Small intestine (tissue), 7 donors: Measurements from ENCODE around the gene NTN3. TPM values are rescaled to one million over a fixed set of nuclear protein-coding genes. Genes with fewer than 3 reads are reported as not detected.

Experiments
- DNase-seq, 2 donors: peaks; one replicate each; pipeline versions ENCODE4 v3.0.0 to v3.0.0-alpha.2; 2013
- FAIRE-seq: peaks from 2 replicates; lab custom pipeline; 2012; peaks lifted over from hg19 to GRCh38; lab: Jason Lieb, UNC
- H3K27ac ChIP-seq, 3 donors: one replicate each; pipeline ENCODE4 v1.5.1; 2013; ENCODE audit warnings: low read length in 2 of 3, mild to moderate bottlenecking in 2 of 3, control low read depth in 1 of 3, inconsistent platforms in 1 of 3, low read depth in 1 of 3, moderate library complexity in 1 of 3
- H3K27me3 ChIP-seq, 3 donors: one replicate each; pipeline ENCODE4 v1.6.1; 2013; ENCODE audit warnings: low read length in 3 of 3, inconsistent platforms in 1 of 3; ENCODE audit not compliant: control insufficient read depth in 3 of 3, insufficient read depth in 3 of 3
- H3K36me3 ChIP-seq, 3 donors: one replicate each; pipeline ENCODE4 v1.6.1; 2013; ENCODE audit warnings: low read length in 3 of 3, inconsistent platforms in 1 of 3, low read depth in 1 of 3, mild to moderate bottlenecking in 1 of 3, moderate library complexity in 1 of 3; ENCODE audit not compliant: control insufficient read depth in 3 of 3, insufficient read depth in 2 of 3
- H3K4me1 ChIP-seq, 3 donors: one replicate each; pipeline ENCODE4 v1.6.1; 2013; ENCODE audit warnings: low read length in 2 of 3, inconsistent platforms in 1 of 3, low read depth in 1 of 3, mild to moderate bottlenecking in 1 of 3, moderate library complexity in 1 of 3; ENCODE audit not compliant: control insufficient read depth in 3 of 3, insufficient read depth in 2 of 3
- H3K4me3 ChIP-seq, 3 donors: one replicate each; pipeline ENCODE4 v1.5.1; 2013; ENCODE audit warnings: low read length in 3 of 3, control low read depth in 1 of 3, inconsistent platforms in 1 of 3, low read depth in 1 of 3, mild to moderate bottlenecking in 1 of 3, moderate library complexity in 1 of 3
- H3K9me3 ChIP-seq, 2 donors: one replicate each; pipeline ENCODE4 v1.6.1; 2013; ENCODE audit warnings: low read depth in 1 of 2, low read length in 1 of 2; ENCODE audit not compliant: control insufficient read depth in 2 of 2, insufficient read depth in 1 of 2
- WGBS, 3 donors: extraction: QIAGEN DNeasy Blood & Tissue Kit; methylation state at CpG; one replicate each; pipeline ENCODE4 v1.1.7; 2013; 5-methylcytosine and 5-hydroxymethylcytosine counted together
- polyA plus RNA-seq, 4 donors: library from polyadenylated mRNA; stranded (reverse) in 3 of 4; unstranded in 1 of 4; fragments of 200-250 nt in 3 of 4; fragments of 120-200 nt in 1 of 4; gene quantifications; one replicate each; pipeline versions ENCODE4 v1.2.1 to v1.2.3, GENCODE V29; 2013
- donor health status: healthy with polysubstance abuse.
- donor health status: control.
- donor health status: control.
- donor health status: Bipolar disorder and iron deficiency.
- donor health status: healthy.

The NTN3 gene
- polyA plus RNA-seq, 4 donors, result 0.04 to 0.74 TPM; not detected in 2

DNA sequence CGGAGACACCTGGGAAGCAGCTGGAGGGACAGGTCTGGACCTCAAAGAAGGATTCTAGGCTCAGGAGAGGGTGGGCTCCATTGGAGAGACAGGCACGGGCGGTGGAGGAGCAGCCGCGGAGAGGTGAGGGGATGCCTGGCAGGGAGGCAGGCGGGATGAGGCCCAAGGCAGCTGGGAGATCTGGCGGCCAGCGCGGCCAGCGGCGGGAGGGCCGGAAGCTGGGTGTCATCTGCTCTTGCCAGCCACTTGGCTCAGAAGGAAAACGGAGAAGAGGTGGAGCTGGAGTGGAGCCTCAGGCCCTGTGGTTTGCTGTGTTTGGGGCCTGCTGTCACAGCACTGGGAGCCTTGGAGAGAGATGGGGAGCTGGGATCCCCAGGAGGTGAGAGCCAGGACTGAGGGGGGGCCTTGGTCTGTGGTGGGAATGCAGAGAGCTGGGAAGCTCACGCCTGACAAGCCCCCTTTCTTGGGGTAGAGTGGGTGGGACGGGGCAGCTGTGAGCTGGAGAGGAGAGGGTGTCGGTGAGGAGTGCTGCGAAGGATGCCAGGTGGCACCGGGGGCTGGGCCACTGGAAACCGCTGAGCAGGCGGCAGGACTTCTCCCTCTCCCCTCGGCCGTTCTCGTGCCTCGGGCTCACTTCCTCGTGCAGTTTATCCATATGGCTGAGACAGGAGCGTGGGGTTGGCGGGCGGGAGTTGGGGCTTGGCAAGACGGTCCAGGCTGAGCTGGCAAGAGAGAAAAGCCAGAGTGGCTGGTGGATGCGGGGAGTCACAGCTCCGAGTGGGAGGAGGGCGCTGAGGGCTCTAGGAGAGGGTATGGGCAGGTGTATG is 11.8 kb downstream of the NTN3 start:
- Histone ChIP-seq H3K4me3 (no peak overlapping the region), H3K4me1 (peaks cover 0 to 34% (median 0%) of the 10 kb centered on the region in 3 donors), H3K36me3 (peaks cover 0 to 51% (median 0%) of the 10 kb centered on the region in 3 donors), H3K27ac (no peak overlapping the region), H3K27me3 (no peaks in the 10 kb centered on the region), H3K9me3 (no peaks in the 10 kb centered on the region)
- DNase-seq, result no peak
- WGBS, 3 donors, result 61 to 87% (median 74%) methylated on average over 30 to 32 of the region's 32 CpGs
- FAIRE-seq, result no peak

DNA sequence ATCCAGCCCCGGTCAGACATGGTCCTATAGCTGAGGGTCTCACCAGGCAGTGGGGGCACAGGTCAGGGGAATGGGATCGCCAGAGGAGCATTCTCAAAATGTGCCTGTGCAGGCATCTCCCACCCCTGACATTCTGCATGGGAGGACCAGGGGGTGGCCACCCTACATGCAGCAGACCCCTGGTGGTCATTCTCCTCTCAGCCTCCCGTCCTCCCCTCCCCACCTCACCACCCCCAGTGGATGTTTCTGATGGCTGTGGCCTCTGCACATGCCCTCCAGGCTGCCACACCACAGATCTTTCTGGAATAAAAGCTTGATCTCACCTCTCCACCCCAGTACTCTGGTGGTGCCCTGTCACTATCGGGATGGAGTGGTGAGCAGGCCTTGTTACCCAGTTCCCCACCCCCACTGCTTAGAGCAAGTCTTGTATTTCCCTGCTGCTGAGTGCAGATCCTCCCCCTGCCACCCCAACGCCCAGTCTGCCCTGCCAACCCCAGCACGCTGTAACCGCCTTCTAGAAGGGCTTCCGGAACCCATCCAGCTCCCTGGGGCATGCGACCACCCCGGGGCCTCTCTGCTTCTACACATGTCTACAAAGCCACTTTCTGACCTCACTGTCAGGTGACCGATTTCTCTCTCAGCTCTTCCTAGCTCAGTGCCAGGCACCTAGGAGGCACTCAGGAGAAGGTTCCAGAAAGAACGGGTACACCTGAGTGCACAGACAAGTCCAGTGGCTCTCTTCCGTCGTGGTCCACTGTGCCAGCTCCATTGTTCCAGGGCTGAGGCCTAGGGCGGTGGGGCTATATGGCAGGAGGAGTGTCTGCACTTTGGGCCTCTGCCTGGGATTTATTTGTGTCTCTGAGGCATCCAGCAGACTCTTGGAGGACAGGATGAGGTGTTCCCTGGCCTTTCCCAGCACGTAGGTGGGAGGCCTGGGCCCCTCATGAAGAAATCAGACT is 13.1 kb downstream of the NTN3 start:
- Histone ChIP-seq H3K4me1 (peaks cover 0 to 37% (median 0%) of the 10 kb centered on the region in 3 donors), H3K27ac (no peak overlapping the region), H3K9me3 (no peaks in the 10 kb centered on the region), H3K27me3 (no peaks in the 10 kb centered on the region), H3K4me3 (no peak overlapping the region), H3K36me3 (peaks cover 0 to 47% (median 0%) of the 10 kb centered on the region in 3 donors)
- FAIRE-seq (no peak), DNase-seq (no peak)
- WGBS, 3 donors, result 93 to 94% (median 94%) methylated on average over 16 of the region's 16 CpGs

DNA sequence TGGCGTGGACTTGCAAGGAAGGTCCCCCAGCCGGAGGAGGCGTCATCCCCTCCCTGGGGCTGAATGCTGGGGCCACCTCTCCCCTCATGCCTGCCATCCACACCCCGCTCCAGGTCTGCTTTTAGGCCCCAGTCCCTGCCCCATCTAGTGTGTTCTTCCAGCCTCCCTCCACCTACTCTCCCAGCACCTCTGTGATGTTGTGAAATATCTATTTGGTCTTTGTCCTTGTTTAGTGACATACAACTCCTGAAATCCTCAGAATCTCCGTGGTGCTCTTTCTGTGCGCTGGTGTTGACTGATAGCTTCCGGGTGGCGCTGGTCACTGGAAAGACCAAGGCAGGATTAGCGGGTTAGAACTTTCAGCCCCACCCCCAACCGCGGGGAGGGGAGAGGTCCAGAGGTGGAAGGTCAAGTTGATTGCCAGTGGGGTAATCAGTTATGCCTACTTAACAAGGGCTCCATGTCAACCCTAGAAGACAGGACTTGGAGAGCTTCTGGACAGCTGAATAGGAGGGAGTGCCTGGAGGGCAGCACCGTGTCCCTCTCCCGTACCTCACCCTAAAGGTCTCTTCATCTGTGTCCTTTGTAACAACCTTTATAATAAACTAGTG is 13.9 kb downstream of the NTN3 start:
- WGBS, 3 donors, result 73 to 83% (median 80%) methylated on average over 13 of the region's 13 CpGs
- H3K4me3 ChIP-seq, result no peak overlapping the region
- peaks cover 0 to 37% (median 0%) of the 10 kb centered on the region in 3 donors for H3K4me1 ChIP-seq
- no peak overlapping the region for H3K27ac ChIP-seq
- DNase-seq (peak in 1 of 2 donors; percentile 55), FAIRE-seq (no peak)
- H3K9me3 ChIP-seq, result no peaks in the 10 kb centered on the region
- peaks cover 0 to 48% (median 0%) of the 10 kb centered on the region in 3 donors for H3K36me3 ChIP-seq
- no peaks in the 10 kb centered on the region for H3K27me3 ChIP-seq

DNA sequence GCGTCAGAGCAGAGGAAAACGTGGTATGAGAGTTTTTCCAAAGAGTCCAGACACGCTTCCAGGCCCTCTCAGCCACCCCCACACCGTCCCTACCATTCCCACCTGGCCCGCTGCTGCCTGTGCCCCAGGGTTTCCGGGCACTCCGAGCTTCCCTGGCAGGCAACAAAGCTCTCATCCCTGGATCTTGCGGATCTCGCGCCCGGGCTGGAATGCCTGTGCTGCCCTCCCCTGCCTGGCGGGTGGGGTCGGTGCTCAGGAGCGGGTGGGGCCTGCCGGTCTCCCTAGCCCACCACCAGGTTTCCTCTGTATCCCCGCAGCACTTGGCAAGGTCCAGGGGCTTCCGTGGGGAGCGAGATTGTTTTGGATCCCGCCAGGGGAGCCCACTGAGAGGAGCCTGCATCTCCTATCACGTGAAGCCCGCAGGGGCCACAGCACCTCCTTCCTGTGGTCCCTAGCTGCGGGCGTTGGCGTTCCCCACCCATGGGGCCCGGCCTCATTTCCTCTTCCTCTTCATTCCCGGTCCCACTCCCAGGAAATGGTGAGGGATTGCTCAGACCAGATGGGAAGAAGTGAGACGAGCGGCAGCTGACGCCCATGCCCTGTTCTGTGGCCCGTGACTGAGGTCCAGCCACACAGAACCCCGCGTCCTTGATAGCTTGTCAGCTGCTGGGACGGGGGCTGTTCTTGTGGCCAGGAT is 14.9 kb downstream of the NTN3 start:
- Histone ChIP-seq H3K9me3 (no peaks in the 10 kb centered on the region), H3K4me3 (no peak overlapping the region), H3K36me3 (peaks cover 0 to 53% (median 2%) of the 10 kb centered on the region in 3 donors), H3K27ac (no peak overlapping the region), H3K27me3 (no peaks in the 10 kb centered on the region), H3K4me1 (peaks cover 0 to 37% (median 0%) of the 10 kb centered on the region in 3 donors)
- WGBS, 3 donors, result 84 to 90% (median 85%) methylated on average over 31 to 33 of the region's 33 CpGs
- DNase-seq, result no peak
- no peak for FAIRE-seq

DNA sequence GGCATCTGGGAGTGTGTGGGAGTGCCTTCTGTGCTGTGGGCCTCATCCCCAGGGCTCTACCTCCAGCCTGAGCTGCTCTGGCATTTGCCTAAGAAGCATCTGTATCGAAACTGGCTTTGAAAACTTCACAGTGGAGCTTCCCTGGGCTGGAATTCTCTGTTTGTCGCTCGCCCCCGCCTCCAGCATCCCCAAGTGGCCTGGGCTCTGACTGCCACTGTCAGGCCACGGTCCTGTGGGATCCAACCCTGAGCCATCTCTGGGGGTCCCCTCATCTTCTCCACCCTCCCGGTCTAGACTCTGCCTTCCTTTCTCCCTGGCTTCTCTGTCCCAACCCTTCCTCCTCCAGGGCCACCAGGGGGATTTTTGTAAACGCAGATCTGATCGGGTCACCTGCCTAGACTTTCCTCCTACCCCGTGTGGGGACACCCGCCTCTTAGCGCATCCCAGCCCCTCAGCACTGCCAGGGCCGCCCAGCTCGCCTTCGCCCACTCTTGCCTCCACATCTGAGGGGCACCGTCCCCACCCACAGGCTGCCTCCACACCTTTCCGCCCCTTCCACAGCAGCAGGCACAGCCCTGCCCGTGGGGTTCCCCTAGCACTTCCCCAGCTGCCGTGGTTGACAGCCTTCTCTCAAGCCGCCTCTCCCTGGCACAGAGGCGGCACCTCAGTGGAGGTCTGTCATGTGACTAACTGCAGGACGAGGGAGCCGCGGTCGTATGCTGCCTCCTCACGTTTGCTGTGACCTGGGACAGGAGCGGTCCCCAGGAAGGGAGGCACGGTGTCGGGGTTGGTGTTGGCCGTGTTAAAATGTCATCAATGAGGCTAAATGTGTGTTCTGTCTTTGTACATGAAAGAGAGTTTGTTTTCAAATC is 15.8 kb downstream of the NTN3 start:
- no peak overlapping the region for H3K27ac ChIP-seq

DNA sequence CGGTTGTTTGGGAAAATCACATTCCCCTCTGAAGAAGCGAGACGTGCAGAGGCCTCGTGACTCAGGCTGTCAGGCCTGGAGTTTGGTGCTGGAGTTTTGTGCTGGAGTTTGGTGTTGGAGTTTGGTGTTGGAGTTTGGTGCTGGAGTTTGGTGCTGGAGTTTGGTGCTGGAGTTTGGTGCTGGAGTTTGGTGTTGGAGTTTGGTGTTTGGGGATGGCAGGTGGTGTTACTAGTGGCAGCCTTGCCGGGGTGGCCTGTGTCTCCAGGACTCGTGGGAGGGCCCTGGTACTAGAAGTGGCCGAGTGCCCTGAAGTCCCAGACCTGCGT is 16.4 kb downstream of the NTN3 start:
- FAIRE-seq, result no peak
- no peak overlapping the region for H3K27ac ChIP-seq
- H3K4me3 ChIP-seq, result no peak overlapping the region
- H3K36me3 ChIP-seq, result peaks cover 0 to 44% (median 2%) of the 10 kb centered on the region in 3 donors
- peaks cover 0 to 39% (median 0%) of the 10 kb centered on the region in 3 donors for H3K4me1 ChIP-seq
- H3K27me3 ChIP-seq, result no peaks in the 10 kb centered on the region
- 74 to 88% (median 84%) methylated on average over 8 of the region's 8 CpGs for WGBS, 3 donors
- DNase-seq, result no peak
- no peaks in the 10 kb centered on the region for H3K9me3 ChIP-seq

More for the DNA sequence above, 15.8 kb downstream of the NTN3 start:
- WGBS, 3 donors, result 58 to 60% (median 59%) methylated on average over 29 of the region's 29 CpGs
- Histone ChIP-seq H3K27me3 (no peaks in the 10 kb centered on the region), H3K36me3 (peaks cover 0 to 45% (median 2%) of the 10 kb centered on the region in 3 donors), H3K9me3 (no peaks in the 10 kb centered on the region), H3K4me3 (no peak overlapping the region), H3K4me1 (peaks cover 0 to 37% (median 0%) of the 10 kb centered on the region in 3 donors)
- DNase-seq, result peak; percentile 30 to 51
- FAIRE-seq, result no peak

DNA sequence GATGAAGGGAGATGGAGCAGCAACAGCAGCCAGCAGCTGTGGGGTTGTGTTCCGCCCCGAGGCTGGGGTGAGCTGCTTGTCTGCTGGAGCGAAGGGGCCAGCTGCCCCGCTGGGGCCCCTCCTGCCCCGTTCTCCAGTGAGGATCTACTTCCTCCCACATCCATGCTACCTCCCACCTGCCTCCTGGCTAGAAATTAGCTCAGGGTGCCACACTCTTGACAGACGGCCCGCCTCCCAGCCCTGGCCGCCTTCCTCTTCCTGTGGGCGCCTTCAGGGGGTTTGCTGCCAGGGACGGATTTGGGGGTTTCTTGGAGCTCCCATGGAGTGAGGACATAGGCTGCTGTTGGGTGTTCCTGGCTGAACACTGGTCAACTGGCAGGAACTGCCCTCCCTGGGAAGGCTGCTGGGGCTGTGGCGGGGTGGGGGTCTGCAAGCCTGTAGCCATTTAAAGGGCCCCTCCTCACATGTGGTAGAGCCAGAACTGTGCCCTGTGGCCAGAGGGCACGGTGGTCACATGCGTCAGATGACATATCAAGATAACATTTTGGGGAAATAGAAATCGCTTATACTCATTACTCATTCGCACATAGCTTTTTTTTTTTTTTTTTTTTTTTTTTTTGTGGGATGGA is 16.9 kb downstream of the NTN3 start:
- DNase-seq (no peak), FAIRE-seq (no peak)
- Histone ChIP-seq H3K4me1 (peaks cover 0 to 38% (median 0%) of the 10 kb centered on the region in 3 donors), H3K27me3 (no peaks in the 10 kb centered on the region), H3K27ac (no peak overlapping the region), H3K4me3 (no peak overlapping the region), H3K36me3 (peaks cover 0 to 43% (median 2%) of the 10 kb centered on the region in 3 donors), H3K9me3 (no peaks in the 10 kb centered on the region)
- 75 to 86% (median 81%) methylated on average over 15 of the region's 15 CpGs for whole genome bisulfite sequencing, 3 donors
